GM04503 (cell line): ENCODE data around the gene KLHL1.
"Not testable (repeated sequence)": the region's sequence is repeated elsewhere in the genome, so short reads cannot be mapped to it uniquely, and the experiment has no call there.

Experiments
- DNase-seq: peaks from one replicate; pipeline ENCODE4 v3.0.0-alpha.2; 2012; ENCODE audit warnings: low read depth

Gene KLHL1, protein sequence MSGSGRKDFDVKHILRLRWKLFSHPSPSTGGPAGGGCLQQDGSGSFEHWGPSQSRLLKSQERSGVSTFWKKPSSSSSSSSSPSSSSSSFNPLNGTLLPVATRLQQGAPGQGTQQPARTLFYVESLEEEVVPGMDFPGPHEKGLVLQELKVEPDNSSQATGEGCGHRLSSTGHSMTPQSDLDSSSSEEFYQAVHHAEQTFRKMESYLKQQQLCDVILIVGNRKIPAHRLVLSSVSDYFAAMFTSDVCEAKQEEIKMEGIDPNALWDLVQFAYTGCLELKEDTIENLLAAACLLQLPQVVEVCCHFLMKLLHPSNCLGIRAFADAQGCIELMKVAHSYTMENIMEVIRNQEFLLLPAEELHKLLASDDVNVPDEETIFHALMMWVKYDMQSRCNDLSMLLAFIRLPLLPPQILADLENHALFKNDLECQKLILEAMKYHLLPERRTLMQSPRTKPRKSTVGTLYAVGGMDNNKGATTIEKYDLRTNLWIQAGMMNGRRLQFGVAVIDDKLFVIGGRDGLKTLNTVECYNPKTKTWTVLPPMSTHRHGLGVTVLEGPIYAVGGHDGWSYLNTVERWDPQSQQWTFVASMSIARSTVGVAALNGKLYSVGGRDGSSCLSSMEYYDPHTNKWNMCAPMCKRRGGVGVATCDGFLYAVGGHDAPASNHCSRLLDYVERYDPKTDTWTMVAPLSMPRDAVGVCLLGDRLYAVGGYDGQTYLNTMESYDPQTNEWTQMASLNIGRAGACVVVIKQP

GRCh38 chr13:70108356-70109105 is at the start of gene KLHL1:
KLHL1 (minus strand) TSS chr13:70108452; CDS start chr13:70107699, 753 bp downstream.
- DNase-seq = no peak

DNA sequence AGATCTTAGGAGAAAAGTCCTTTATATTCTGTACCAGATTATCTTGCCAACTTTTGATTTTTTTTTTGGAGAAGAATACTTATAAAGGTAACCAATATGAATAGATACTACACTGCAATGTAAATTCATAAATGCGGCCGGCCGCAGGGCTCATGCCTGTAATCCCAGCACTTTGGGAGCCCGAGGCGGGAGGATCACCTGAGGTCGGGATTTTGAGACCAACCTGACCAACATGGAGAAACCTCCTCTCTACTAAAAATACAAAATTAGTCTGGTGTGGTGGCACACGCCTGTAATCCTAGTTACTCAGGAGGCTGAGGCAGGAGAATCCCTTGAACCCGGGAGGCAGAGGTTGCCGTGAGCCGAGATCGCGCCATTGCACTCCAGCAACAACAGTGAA is 34.4 kb upstream of the KLHL1 start:
- not testable (repeated sequence) for DNase-seq

GRCh38 chr13:70128098-70128497 is 19.8 kb upstream of the KLHL1 start:
- no peak for DNase-seq

GRCh38 chr13:70125693-70126092 is 17.4 kb upstream of the KLHL1 start:
- no peak for DNase-seq

- no peak for DNase-seq
Observed at GRCh38 chr13:70117338-70117905, 9.2 kb upstream of the KLHL1 start.

GRCh38 chr13:70107498-70108281 is 562 bp downstream of the KLHL1 start, which contains the start of gene ATXN8OS:
ATXN8OS (plus strand) TSS chr13:70107826.
- DNase-seq = no peak

DNA sequence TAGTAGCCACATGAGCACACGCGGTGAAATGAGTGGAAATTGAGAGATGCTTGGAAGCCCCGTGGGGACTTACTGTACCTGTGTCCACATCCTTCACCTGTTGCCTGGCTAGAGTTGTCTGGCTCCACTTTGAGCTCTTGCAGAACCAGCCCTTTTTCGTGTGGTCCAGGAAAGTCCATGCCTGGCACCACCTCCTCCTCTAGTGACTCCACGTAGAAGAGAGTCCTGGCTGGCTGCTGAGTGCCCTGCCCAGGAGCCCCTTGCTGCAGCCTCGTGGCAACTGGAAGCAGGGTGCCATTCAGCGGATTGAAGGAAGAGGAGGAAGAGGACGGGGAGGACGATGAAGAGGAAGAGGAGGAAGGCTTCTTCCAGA is 1.1 kb downstream of the KLHL1 start:
- no peak for DNase-seq

GRCh38 chr13:70104481-70104880 is 3.8 kb downstream of the KLHL1 start:
- no peak for DNase-seq

GRCh38 chr13:70098669-70099068 is 9.6 kb downstream of the KLHL1 start:
- DNase-seq = no peak

- DNase-seq = no peak
Observed at GRCh38 chr13:70090036-70090723, 18.1 kb downstream of the KLHL1 start.

DNA sequence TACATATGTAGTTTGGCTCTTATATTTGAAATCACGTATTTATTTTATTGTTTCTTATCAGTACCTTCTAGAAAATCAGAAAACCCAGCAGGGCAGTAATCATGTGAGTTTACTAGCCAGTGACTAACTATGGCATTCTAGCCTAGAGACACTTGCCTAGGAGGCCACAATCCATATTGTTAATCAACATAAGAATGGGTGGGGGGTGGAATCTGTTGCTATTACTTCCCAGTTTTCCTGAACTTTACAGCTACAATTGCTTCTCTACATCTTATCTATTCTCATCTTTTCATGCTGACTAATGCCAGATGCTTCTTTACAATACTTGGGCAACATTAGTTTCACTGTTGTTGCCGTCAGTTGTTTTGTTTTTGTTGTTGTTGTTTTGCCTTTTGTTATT is 19.3 kb downstream of the KLHL1 start:
- DNase-seq = no peak

- no peak for DNase-seq
Observed at GRCh38 chr13:70087247-70087646, 21.0 kb downstream of the KLHL1 start.

- no peak for DNase-seq
Observed at GRCh38 chr13:70080012-70080411, 28.2 kb downstream of the KLHL1 start.

DNA sequence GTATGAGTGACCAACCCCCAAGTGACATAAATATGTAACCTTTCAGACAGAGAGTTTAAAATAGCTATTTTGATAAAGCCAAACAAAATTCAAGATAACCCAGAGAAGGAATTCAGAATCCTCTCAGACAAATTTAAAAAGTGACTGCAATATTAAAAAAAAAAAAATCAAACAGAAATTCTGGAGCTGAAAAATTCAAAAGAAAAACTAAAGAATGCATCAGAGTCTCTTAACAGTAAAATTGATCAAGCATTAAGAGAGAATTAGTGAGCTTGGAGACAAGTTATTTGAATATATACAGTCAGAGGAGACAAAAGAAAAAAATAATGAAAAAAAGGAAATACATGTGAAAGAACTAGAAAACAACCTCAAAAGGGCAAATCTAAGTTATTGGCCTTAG is 53.7 kb downstream of the KLHL1 start:
- no peak for DNase-seq

DNA sequence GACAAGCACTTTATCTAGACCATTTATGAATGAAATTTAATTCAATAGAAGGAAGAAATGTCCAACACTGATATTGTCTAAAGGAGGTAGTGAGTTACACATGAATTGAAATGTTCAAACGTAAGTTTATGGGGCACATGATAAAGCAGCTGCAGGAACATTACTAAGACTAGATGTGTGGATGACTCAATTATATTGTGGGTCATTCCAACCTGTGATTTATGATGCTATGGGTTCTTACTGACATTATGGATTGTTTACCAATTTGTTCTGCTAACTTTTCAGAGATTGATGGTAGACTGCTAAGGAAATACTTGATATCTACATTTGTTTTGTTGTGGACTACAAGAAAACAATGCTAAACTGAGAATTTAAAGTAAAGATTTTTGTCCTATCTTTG is 56.7 kb downstream of the KLHL1 start:
- DNase-seq = no peak

GRCh38 chr13:70043685-70044084 is 64.6 kb downstream of the KLHL1 start:
- no peak for DNase-seq

DNA sequence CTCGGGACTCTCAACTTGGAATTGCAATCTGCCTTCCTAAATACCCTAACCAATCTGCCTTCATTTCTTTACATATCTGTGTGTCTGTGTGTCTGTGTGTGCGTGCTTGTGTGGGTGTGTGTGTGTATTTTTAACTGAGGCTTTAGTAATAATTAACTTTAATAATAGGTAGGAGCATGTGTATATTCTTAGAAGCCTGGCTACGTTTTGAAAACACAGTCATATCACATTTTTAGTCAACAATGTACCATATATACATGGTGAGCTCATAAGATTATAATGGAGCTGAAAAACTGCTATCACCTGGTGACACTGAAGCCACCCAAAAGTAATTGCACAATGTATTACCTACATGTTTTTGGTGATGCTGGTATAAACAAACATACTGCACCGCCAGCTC is 66.1 kb downstream of the KLHL1 start:
- DNase-seq = no peak

- DNase-seq = no peak
Observed at GRCh38 chr13:70034286-70034685, 74.0 kb downstream of the KLHL1 start.

DNA sequence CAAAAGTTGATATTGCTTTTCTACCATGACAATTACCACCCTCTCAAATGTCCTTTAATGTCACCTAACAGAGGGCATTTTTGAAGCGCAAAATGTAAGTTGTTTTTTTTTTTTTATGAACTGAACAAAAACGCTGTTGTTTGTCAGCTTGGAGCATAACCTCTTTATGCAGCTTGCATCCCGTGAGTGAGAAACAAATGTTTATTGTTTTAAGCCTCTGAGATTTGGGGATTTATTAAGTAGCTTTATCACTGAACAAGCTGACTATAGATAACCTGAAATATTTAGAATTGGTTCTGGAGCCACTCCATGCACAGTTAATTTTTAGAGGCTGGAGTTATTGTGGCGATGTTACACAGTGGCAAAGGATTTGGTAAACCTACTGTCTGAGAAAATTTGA is 80.7 kb downstream of the KLHL1 start:
- DNase-seq = no peak

DNA sequence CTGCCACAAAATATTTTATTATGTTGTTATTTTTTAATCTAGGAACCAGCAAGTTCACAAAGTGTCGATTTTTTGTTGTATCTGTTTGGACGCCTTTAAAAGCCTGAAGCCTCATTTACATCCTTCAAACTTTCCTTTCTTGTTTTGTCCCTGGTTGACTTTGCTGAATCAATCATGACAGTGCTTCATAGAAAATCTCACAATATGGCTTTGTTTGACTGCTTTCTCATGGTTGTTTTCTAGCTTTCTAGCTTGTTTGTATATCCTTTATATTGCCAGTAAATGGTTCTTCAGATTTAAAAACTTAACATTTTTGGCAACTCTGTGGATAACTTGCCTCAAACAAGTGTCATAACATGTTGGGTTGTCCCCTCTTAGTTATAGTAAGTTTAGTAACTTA is 84.7 kb downstream of the KLHL1 start:
- no peak for DNase-seq

GRCh38 chr13:70022646-70023045 is 85.6 kb downstream of the KLHL1 start:
- DNase-seq = no peak
